ENCODE results near the gene CCDC185.

The CCDC185 gene

DNA sequence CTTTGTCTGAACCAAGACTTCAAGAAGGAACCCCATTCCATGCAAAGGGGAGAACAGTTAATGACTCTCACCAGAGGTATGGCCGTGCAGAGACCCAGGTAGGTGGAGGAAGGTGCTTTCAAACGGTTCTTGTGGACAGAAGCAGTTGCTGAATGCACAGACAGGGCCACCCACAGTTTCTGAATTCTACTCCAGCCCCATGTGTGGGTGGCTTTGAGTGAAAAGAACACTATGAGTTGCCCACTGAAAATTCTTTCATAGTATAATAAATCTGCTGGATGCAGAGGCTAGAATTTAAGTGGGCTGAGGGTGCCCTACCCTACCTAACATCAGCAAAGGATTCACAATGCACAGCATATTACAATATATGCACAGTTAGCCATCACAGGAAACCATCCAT is 7.2 kb upstream of the CCDC185 start:
- Histone ChIP-seq H3K4me1 (ENCODE audit: insufficient read depth, low read length, severe bottlenecking) (no peaks in the 10 kb centered on the region), H3K9me3 (ENCODE audit: low read length) (no peaks in the 10 kb centered on the region), H3K79me2 (ENCODE audit: insufficient read depth, low read length) (no peaks in the 10 kb centered on the region), H3K27ac (ENCODE audit: low read depth, low read length, poor library complexity, severe bottlenecking) (no peak overlapping the region), H3K9me2 (ENCODE audit: low read depth, low read length) (no peaks in the 10 kb centered on the region), H3K9ac (ENCODE audit: low read length) (no peak overlapping the region), H4K20me1 (ENCODE audit: insufficient read depth, low read length) (no peaks in the 10 kb centered on the region), H2AFZ (ENCODE audit: low read length) (no peak overlapping the region), H3K4me2 (ENCODE audit: low read length) (no peak overlapping the region), H3K4me3 (ENCODE audit: low read depth, low read length, poor library complexity, severe bottlenecking) (no peak overlapping the region), H3K36me3 (ENCODE audit: insufficient read depth, low read length) (no peaks in the 10 kb centered on the region), H3F3A (ENCODE audit: insufficient read depth, low read length) (no peaks in the 10 kb centered on the region), H3K27me3 (ENCODE audit: insufficient read depth, low read length) (no peaks in the 10 kb centered on the region)
- TF ChIP-seq, protein P1, sequence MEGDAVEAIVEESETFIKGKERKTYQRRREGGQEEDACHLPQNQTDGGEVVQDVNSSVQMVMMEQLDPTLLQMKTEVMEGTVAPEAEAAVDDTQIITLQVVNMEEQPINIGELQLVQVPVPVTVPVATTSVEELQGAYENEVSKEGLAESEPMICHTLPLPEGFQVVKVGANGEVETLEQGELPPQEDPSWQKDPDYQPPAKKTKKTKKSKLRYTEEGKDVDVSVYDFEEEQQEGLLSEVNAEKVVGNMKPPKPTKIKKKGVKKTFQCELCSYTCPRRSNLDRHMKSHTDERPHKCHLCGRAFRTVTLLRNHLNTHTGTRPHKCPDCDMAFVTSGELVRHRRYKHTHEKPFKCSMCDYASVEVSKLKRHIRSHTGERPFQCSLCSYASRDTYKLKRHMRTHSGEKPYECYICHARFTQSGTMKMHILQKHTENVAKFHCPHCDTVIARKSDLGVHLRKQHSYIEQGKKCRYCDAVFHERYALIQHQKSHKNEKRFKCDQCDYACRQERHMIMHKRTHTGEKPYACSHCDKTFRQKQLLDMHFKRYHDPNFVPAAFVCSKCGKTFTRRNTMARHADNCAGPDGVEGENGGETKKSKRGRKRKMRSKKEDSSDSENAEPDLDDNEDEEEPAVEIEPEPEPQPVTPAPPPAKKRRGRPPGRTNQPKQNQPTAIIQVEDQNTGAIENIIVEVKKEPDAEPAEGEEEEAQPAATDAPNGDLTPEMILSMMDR (IDR thresholded peaks at IDR 0.05; ENCODE audit: low read length): no peak
- no peak for TF ChIP-seq EZH2 (IDR thresholded peaks at IDR 0.05; ENCODE audit: borderline replicate concordance, low read length)

- Histone ChIP-seq H3K4me3 (ENCODE audit: low read depth, low read length, poor library complexity, severe bottlenecking) (no peak overlapping the region), H3F3A (ENCODE audit: insufficient read depth, low read length) (no peaks in the 10 kb centered on the region), H3K9me3 (ENCODE audit: low read length) (no peaks in the 10 kb centered on the region), H3K4me1 (ENCODE audit: insufficient read depth, low read length, severe bottlenecking) (no peaks in the 10 kb centered on the region), H3K9ac (ENCODE audit: low read length) (no peak overlapping the region), H3K79me2 (ENCODE audit: insufficient read depth, low read length) (no peaks in the 10 kb centered on the region), H3K36me3 (ENCODE audit: insufficient read depth, low read length) (no peaks in the 10 kb centered on the region), H3K27ac (ENCODE audit: low read depth, low read length, poor library complexity, severe bottlenecking) (no peak overlapping the region), H4K20me1 (ENCODE audit: insufficient read depth, low read length) (no peaks in the 10 kb centered on the region), H2AFZ (ENCODE audit: low read length) (no peak overlapping the region), H3K27me3 (ENCODE audit: insufficient read depth, low read length) (no peaks in the 10 kb centered on the region), H3K4me2 (ENCODE audit: low read length) (no peak overlapping the region), H3K9me2 (ENCODE audit: low read depth, low read length) (no peaks in the 10 kb centered on the region)
- no peak for TF ChIP-seq EZH2 (IDR thresholded peaks at IDR 0.05; ENCODE audit: borderline replicate concordance, low read length)
- TF ChIP-seq, protein P1 (IDR thresholded peaks at IDR 0.05; ENCODE audit: low read length): no peak
Measured at GRCh38 chr1:223390618-223391017, 2.6 kb upstream of the CCDC185 start.

GRCh38 chr1:223394242-223394641 is 1.0 kb downstream of the CCDC185 start:
- H3K4me2 ChIP-seq (ENCODE audit: low read length): no peak overlapping the region

More at GRCh38 chr1:223394242-223394641, 1.0 kb downstream of the CCDC185 start:
- no peak for TF ChIP-seq EZH2 (IDR thresholded peaks at IDR 0.05; ENCODE audit: borderline replicate concordance, low read length)
- TF ChIP-seq, protein P1 (IDR thresholded peaks at IDR 0.05; ENCODE audit: low read length): no peak
- no peak overlapping the region for H3K9ac ChIP-seq (ENCODE audit: low read length)
- H3K9me3 ChIP-seq (ENCODE audit: low read length): no peaks in the 10 kb centered on the region
- no peak overlapping the region for H2AFZ ChIP-seq (ENCODE audit: low read length)
- no peaks in the 10 kb centered on the region for H3K4me1 ChIP-seq (ENCODE audit: insufficient read depth, low read length, severe bottlenecking)
- H3K27me3 ChIP-seq (ENCODE audit: insufficient read depth, low read length): no peaks in the 10 kb centered on the region
- H3K79me2 ChIP-seq (ENCODE audit: insufficient read depth, low read length): no peaks in the 10 kb centered on the region
- no peaks in the 10 kb centered on the region for H3K36me3 ChIP-seq (ENCODE audit: insufficient read depth, low read length)
- H3K4me3 ChIP-seq (ENCODE audit: low read depth, low read length, poor library complexity, severe bottlenecking): no peak overlapping the region
- H3K9me2 ChIP-seq (ENCODE audit: low read depth, low read length): no peaks in the 10 kb centered on the region
- no peaks in the 10 kb centered on the region for H3F3A ChIP-seq (ENCODE audit: insufficient read depth, low read length)
- H4K20me1 ChIP-seq (ENCODE audit: insufficient read depth, low read length): no peaks in the 10 kb centered on the region
- no peak overlapping the region for H3K27ac ChIP-seq (ENCODE audit: low read depth, low read length, poor library complexity, severe bottlenecking)

Data from OCI-LY1 (cell line).